Breast epithelium (tissue), 3 donors: Measurements from ENCODE around the gene NCOR2.

Source experiments
- CTCF ChIP-seq, 3 donors: fragments of 450-650 bp; IDR thresholded peaks; one replicate each; pipeline ENCODE4 v1.5.1; 2016 to 2017; ENCODE audit warnings: antibody characterized with exemption in 3 of 3, mild to moderate bottlenecking in 3 of 3, moderate library complexity in 3 of 3
- POLR2A ChIP-seq: fragments of 450-650 bp; IDR thresholded peaks from one replicate; pipeline ENCODE4 v1.6.1; 2016; ENCODE audit warnings: antibody characterized with exemption, mild to moderate bottlenecking, moderate library complexity

GRCh38 chr12:124533456-124533855, 34.0 kb downstream of the NCOR2 start:
- TF ChIP-seq CTCF (IDR thresholded peaks at IDR 0.05): no peak
- no peak for TF ChIP-seq POLR2A
